Keratinocyte (primary cell): ENCODE results near the gene NIM1K. TPM values are rescaled to one million over a fixed set of nuclear protein-coding genes. Genes with fewer than 3 reads are reported as not detected.
A peak's percentile ranks its signal among the peaks of the same experiment; 100 is the strongest.

Source experiments
- DNase-seq: peaks from one replicate; pipeline ENCODE4 v3.0.0-alpha.2; 2011; ENCODE audit warnings: low read depth, missing footprints, low spot score
- FAIRE-seq: peaks from 2 replicates; lab custom pipeline; 2011; peaks lifted over from hg19 to GRCh38; lab: Jason Lieb, UNC
- H2AFZ ChIP-seq: 2 replicates; pipeline ENCODE4 v1.6.0; 2012; ENCODE audit warnings: low read length, control low read depth, inconsistent platforms; ENCODE audit not compliant: control insufficient read depth
- H3K27ac ChIP-seq: 2 replicates; pipeline ENCODE4 v1.5.1; 2011; ENCODE audit warnings: low read length; ENCODE audit not compliant: control insufficient read depth, insufficient read depth
- H3K27me3 ChIP-seq: 3 replicates; pipeline ENCODE4 v1.6.0; 2011; ENCODE audit warnings: low read length; ENCODE audit not compliant: control insufficient read depth, insufficient read depth; ENCODE audit errors: extremely low read depth
- H3K36me3 ChIP-seq, 2 experiments: 2 replicates in 1 of 2; 3 replicates in 1 of 2; pipeline ENCODE4 v1.5.1; 2011; ENCODE audit warnings: low read length in 2 of 2, mild to moderate bottlenecking in 1 of 2; ENCODE audit not compliant: control insufficient read depth in 2 of 2, insufficient read depth in 2 of 2; ENCODE audit errors: extremely low read depth in 1 of 2
- H3K4me1 ChIP-seq: 3 replicates; pipeline ENCODE4 v1.5.1; 2011; ENCODE audit warnings: low read length; ENCODE audit not compliant: control insufficient read depth, insufficient read depth; ENCODE audit errors: extremely low read depth
- H3K4me2 ChIP-seq: 3 replicates; pipeline ENCODE4 v1.6.0; 2011; ENCODE audit warnings: low read depth, low read length; ENCODE audit not compliant: control insufficient read depth, insufficient read depth; ENCODE audit errors: extremely low read depth
- H3K4me3 ChIP-seq, 3 experiments: fragments of 200-600 bp in 1 of 3; sonication (generic) in 1 of 3; 2 replicates in 2 of 3; 3 replicates in 1 of 3; pipeline ENCODE4 v1.5.1; 2011 to 2016; ENCODE audit warnings: low read length in 3 of 3, mild to moderate bottlenecking in 3 of 3, control low read depth in 2 of 3, inconsistent platforms in 1 of 3, low read depth in 1 of 3, mixed read lengths in 1 of 3, mixed run types in 1 of 3, moderate library complexity in 1 of 3; ENCODE audit not compliant: control insufficient read depth in 2 of 3, insufficient read depth in 2 of 3; ENCODE audit errors: extremely low read depth in 1 of 3
- H3K79me2 ChIP-seq: 2 replicates; pipeline ENCODE4 v1.6.0; 2012; ENCODE audit warnings: low read length; ENCODE audit not compliant: control insufficient read depth, insufficient read depth
- H3K9ac ChIP-seq: 3 replicates; pipeline ENCODE4 v1.6.0; 2011; ENCODE audit warnings: low read length; ENCODE audit not compliant: control insufficient read depth, insufficient read depth; ENCODE audit errors: extremely low read depth
- H3K9me1 ChIP-seq: 3 replicates; pipeline ENCODE4 v1.6.0; 2011; ENCODE audit warnings: low read length; ENCODE audit not compliant: control insufficient read depth, insufficient read depth; ENCODE audit errors: extremely low read depth
- H3K9me3 ChIP-seq: 2 replicates; pipeline ENCODE4 v1.5.1; 2012; ENCODE audit warnings: low read depth, low read length; ENCODE audit not compliant: control insufficient read depth
- H4K20me1 ChIP-seq: 3 replicates; pipeline ENCODE4 v1.6.0; 2011; ENCODE audit warnings: low read length; ENCODE audit not compliant: control insufficient read depth, insufficient read depth; ENCODE audit errors: extremely low read depth
- CTCF ChIP-seq, 3 experiments: IDR thresholded peaks in 1 of 3; conservative IDR thresholded peaks in 1 of 3; optimal IDR thresholded peaks in 1 of 3; 2 replicates in 2 of 3; 3 replicates in 1 of 3; pipeline versions ENCODE3 to v1.5.1; 2011; ENCODE audit warnings: low read length in 3 of 3, mild to moderate bottlenecking in 3 of 3, moderate library complexity in 2 of 3, control low read depth in 1 of 3, inconsistent platforms in 1 of 3; ENCODE audit not compliant: insufficient read depth in 2 of 3; ENCODE audit errors: extremely low read depth in 1 of 3
- dilution Hi-C: fragments of 300-500 bp; cut with MboI; formaldehyde crosslinking; loops from one replicate; pipeline ENCODE4 v1.7.0; 2020; ENCODE audit warnings: low sequenced_read_pairs; ENCODE audit not compliant: extremely low pct_ligation_motif_present
- polyA plus RNA-seq, 5 experiments: library from polyadenylated mRNA; depleted of rRNA in 3 of 5; stranded (reverse) in 3 of 5; stranded (forward) in 1 of 5; unstranded in 1 of 5; fragments of >200 nt; gene quantifications; 1 replicate in 1 of 5; 2 replicates in 3 of 5; 3 replicates in 1 of 5; pipeline versions ENCODE4 v1.2.1 to v1.2.3, GENCODE V29; 2011 to 2012; ENCODE audit warnings: missing spikeins in 2 of 5, low read depth in 1 of 5, low replicate concordance in 1 of 5

Gene NIM1K
- polyA plus RNA-seq, 1 donor (not counting 4 experiments of a cell fraction or from before 2014, with no cell fraction given): 0.07 TPM

DNA sequence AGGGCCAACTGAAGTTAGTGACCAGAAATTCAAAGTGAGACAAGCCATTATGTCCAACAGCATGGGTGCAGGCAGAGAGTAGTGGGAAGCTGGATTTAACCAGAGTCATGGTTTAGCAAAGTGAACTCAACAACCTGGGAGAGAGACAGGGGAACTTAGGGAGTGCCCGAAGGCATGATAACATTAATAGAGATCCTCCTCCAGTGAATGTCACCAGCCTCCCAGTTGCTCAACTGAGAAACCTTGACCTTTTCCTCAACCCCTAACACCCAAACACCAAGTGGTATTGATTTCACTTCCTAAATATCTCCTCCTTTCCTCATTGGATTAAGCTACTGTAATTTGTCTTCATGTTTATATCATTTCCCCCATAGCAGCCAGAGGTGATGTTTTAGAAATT lies 78.6 kb downstream of the NIM1K start:
- Histone ChIP-seq H3K4me3 (no peak overlapping the region), H3K27me3 (no peaks in the 10 kb centered on the region), H2AFZ (peak overlapping the region; percentile 4), H3K9me3 (no peaks in the 10 kb centered on the region), H4K20me1 (no peaks in the 10 kb centered on the region), H3K4me2 (no peak overlapping the region), H3K9ac (no peak overlapping the region), H3K79me2 (no peaks in the 10 kb centered on the region), H3K36me3 (no peaks in the 10 kb centered on the region), H3K9me1 (no peaks in the 10 kb centered on the region), H3K27ac (no peak overlapping the region), H3K4me1 (peaks cover 5% of the 10 kb centered on the region)
- no peak for DNase-seq
- no peak for FAIRE-seq
- dilution Hi-C loops: no loop called here
- TF ChIP-seq CTCF (optimal IDR thresholded peaks at IDR 0.05 in 1 of 3, IDR thresholded peaks at IDR 0.05 in 1 of 3, conservative IDR thresholded peaks at IDR 0.05 in 1 of 3; ENCODE audit: extremely low read depth in 1 of 3, insufficient read depth in 2 of 3, low read length in 3 of 3): no peak

DNA sequence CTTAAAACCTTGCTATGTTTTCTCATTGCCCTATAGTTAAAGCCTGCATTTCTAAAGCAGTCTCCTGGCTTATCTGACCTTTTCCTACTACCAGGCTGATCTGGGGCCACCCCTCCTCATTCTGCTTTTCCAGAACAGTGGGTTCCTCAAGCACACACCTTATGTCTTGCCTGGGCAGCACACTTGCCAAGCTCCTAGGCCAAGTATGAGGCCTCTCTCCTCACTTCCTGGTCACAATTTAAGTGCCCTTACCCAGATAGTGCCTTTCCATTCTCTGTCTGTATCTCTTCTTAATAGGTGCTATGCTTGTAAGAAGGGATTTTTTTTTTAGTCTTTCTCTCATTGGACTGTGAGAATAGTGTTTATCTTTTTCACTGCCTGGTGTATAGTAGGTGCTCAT lies 81.5 kb downstream of the NIM1K start:
- Histone ChIP-seq H3K27ac (no peak overlapping the region), H3K27me3 (no peaks in the 10 kb centered on the region), H3K9ac (no peak overlapping the region), H3K9me1 (no peaks in the 10 kb centered on the region), H3K9me3 (no peaks in the 10 kb centered on the region), H2AFZ (no peak overlapping the region), H4K20me1 (no peaks in the 10 kb centered on the region), H3K4me1 (peaks cover 5% of the 10 kb centered on the region), H3K36me3 (no peaks in the 10 kb centered on the region), H3K4me2 (no peak overlapping the region), H3K4me3 (no peak overlapping the region), H3K79me2 (no peaks in the 10 kb centered on the region)
- dilution Hi-C loops: no loop called here
- FAIRE-seq (no peak), DNase-seq (no peak)
- no peak for TF ChIP-seq CTCF (optimal IDR thresholded peaks at IDR 0.05 in 1 of 3, IDR thresholded peaks at IDR 0.05 in 1 of 3, conservative IDR thresholded peaks at IDR 0.05 in 1 of 3; ENCODE audit: extremely low read depth in 1 of 3, insufficient read depth in 2 of 3, low read length in 3 of 3)
